GM19372 (cell line): ENCODE results near the gene PDE1A.
"Not testable (repeated sequence)": the region's sequence is repeated elsewhere in the genome, so short reads cannot be mapped to it uniquely, and the experiment has no call there.

Experiments used
- ATAC-seq: cut with Tn5 transposase; IDR thresholded peaks from one replicate; pipeline ENCODE4 v1.9.1; 2021; ENCODE audit warnings: mild to moderate bottlenecking, low read depth, moderate library complexity; ENCODE audit not compliant: unreplicated experiment

The PDE1A gene

DNA sequence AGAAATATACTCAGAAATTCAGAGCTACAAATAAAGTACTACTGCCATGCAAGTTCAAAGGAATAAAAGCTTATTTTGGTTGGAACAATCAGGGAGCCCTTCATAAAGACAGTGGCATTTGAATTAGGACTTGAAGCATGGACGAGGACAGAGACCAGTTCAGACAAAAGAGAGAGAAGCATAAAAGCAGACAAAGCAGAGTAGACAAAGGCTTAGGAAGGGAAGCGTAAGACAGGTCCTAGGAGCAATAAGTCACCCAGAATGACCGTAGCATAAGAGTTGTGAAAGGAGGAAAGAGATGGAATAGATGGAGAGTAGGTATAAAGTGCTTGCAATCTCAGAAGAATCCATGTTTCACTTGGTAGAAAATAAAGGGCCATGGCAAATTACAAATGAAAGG is 14.0 kb downstream of the PDE1A start:
- no peak for ATAC-seq

DNA sequence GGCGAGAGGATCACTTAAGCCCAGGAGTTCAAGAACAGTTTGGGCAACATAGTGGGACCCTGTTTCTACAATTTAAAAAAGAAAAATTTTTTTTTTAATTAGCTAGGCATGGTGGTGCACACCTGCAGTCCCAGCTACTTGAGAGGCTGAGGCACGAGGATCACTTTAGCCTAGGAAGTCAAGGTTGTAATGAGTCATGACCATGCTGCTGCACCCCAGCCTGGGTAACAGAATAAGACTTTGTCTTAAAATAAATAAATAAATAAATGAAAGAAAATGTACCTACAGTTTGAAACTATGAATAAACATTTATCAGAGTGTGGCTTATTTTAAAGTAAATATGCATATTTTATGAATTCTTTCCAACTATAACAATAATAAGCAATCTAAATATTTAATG is 16.7 kb downstream of the PDE1A start:
- ATAC-seq, result no peak

DNA sequence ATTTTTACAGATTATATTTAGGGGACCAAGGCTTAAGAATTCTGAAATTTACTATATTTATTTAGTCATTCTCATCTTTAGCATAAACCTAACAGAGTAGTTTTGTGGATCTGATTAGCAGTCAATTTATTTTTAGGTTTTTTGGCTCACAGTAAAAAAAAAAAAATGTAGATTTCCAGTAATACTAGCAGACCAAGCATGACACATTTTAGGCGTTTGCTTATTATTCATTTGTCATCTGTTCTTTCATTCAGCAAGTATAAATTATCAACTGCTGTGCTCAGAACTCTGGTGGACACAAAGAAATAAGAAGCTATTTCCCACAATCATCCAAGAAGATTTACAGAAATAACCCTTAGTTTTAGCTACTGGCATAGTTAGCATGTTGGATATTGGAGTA is 20.6 kb downstream of the PDE1A start:
- ATAC-seq, result no peak

DNA sequence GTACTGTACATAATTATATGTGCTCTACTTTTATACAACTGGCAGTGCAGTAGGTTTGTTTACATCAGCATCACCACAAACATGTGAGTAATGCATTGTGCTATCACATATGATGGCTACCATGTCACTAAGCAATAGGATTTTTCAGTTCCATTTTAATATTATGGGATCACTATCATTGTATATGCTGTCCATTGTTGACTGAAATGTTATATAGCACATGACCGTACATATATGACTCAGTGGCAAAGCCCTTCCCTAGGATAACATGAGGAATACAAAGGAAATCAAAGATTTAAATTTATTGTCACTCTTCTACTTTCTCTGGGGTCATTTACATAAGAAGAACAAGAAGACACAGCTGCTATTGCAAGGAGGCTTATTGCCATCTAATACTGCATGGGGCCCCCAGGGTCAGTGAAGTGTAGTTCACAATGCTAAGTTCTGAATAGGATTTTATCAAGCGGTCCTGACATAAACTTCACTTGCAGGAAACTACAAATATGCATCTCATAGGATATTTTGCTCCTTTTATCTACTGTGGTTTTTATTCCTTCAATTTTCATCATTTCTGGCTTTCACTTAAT is 21.8 kb downstream of the PDE1A start:
- no peak for ATAC-seq

DNA sequence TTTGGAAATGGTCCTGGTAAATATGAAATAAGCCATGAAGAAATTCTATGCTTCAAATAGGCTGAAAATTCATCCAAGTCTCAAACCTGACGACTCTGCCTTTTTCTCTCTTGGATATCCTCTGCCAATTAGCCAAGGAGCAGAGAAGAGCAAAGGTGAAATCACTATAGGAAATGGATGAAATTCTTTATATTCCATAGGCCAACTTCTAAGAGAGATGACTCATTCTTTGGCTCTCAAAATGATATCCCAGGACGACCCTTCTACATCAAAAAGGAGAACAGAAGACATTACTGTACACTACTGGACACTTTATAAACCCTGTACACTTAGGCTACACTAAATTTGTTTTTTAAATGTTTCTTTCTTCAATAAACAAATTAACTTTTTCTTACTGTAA is 22.7 kb downstream of the PDE1A start:
- ATAC-seq, result no peak

DNA sequence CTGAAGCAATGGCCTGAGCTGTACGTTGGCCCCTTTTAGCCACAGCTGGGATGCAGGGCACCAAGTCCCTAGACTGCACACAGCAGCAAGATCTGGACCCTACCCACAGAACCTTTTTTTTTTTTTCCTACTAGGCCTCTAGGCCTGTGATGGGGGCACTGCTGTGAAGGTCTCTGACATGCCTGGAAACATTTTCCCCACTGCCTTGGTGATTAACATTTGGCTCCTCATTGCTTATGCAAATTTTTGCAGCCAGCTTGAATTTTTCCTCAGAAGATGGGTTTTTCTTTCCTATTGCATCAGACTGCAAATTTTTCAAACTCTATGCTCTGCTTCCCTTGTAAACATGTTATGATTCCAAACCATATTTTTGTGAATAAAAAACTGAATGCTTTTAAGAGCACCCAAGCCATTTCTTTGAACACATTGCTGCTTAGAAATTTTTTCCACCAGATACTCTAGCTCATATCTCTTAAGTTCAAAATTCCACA is 33.5 kb downstream of the PDE1A start:
- ATAC-seq, result no peak

DNA sequence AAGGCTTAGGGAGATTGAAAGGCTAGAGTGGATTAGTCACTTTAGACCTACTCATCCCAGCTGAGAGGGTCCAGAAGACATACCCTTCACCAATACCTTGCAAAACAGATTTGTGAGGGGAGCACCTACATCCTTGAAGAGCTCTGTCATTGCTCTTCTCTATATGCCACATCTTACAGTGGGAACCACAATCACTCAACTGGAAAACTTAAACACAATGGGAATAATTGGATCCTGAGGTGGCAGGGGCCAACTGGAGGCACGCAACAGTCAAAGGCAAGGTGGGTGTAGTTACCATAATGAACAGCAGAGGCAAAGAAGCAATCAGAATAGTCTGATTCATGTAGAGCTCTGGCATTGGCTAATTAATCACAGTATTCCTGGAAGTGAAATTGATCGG is 35.4 kb downstream of the PDE1A start:
- ATAC-seq, result no peak

DNA sequence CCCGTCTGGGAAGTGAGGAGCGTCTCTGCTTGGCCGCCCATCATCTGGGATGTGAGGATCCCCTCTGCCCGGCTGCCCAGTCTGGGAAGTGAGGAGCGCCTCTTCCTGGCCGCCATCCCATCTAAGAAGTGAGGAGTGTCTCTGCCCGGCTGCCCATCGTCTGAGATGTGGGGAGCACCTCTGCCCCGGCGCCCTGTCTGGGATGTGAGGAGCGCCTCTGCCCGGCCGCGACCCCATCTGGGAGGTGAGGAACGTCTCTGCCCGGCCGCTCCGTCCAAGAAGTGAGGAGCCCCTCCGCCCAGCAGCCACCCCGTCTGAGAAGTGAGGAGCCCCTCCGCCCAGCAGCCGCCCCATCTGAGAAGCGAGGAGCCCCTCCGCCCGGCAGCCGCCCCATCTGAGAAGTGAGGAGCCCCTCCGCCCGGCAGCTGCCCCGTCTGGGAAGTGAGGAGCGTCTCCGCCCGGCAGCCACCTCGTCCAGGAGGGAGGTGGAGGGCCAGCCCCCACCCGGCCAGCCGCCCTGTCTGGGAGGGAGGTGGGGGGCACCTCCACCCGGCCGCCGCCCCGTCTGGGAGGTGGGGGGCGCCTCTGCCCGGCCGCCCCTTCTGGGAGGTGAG is 40.5 kb downstream of the PDE1A start:
- not testable (repeated sequence) for ATAC-seq

DNA sequence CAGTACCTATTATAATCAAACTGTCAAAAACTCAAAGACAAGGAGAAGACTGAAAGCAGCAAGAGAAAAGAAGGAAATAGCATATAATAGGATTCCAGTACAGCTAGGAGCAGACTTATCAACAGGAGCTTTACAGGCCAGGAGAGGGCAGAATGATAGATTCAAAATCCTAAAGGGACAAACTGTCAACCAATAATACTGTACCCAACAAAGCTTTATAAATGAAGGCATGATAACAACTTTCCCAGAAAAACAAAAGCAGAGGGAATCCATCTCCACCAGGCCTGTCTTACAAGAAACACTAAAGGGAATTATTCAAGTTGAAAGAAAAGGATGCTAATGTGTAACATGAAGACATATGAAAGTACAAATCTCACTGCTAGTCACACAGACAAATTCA is 42.0 kb downstream of the PDE1A start:
- no peak for ATAC-seq

DNA sequence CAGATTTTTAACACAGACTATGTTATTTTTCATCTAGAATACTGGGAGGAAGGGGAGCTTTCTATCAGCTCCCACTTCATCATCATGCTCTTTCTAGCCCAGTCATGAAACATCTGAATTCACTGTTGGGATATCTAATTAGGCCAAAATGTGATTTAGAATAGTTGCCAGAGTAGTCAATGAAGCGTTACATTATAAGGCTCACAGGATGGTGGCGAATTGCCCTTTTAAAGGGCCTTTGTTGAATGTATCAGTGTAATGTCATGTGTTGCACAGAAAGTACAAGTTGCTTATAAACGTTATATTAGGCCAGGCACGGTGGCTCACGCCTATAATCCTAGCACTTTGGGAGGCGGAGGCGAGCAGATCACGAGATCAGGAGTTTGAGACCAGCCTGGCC is 45.6 kb downstream of the PDE1A start:
- no peak for ATAC-seq

DNA sequence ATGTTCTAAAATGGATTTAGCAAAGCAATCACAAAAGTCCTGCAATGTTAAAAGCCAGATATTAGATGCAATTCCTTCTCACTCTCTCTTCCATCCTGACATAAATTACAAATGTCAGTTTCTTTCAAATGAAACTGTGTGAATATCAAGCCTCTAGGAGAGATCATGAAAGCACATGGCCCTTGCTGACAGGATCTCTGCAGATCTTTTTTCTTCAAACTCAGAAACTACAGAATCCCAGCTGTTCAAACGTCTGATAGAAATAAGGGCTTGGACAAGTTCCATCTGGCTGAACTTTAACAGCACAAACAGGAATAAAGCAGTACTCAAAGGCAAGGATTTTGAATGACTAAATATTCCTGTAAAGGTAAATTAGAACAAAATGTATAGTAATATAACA is 47.6 kb downstream of the PDE1A start:
- no peak for ATAC-seq

DNA sequence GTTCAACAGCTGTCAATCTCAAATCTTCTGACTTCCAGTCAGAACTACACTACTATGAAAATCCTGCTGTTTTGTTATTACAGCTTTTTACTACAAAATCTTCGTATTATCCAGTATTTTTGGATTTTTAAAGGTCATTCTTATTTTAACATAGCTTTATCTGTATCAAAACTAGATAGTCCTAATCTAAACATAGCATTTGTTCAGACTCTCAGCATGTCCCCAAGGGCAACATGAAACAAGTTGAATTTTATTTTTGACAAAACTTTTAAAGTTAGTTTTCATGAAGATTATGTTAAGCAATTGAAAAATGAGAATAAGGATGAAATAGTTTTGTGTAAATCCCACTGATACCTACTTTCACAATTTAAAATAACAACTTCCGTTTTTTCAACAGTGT is 48.1 kb downstream of the PDE1A start:
- ATAC-seq, result no peak

DNA sequence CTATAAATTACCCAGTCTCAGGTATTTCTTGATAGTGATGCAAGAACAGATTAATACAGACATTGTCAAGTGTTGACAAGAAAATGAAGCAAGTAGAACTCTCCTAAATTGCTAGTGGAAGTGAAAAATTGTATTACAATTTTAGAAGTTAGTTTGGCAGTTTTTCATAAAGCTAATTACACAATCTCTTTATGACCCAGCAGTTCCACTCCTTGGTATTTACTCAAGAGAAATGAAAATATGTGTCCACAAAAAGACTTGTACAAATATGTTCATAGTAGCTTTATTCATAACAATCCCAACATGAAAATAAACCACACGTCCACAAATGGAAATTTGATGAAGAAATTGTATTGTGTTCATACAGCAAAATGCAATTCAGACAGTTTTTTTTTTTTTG is 49.4 kb downstream of the PDE1A start:
- ATAC-seq, result no peak

DNA sequence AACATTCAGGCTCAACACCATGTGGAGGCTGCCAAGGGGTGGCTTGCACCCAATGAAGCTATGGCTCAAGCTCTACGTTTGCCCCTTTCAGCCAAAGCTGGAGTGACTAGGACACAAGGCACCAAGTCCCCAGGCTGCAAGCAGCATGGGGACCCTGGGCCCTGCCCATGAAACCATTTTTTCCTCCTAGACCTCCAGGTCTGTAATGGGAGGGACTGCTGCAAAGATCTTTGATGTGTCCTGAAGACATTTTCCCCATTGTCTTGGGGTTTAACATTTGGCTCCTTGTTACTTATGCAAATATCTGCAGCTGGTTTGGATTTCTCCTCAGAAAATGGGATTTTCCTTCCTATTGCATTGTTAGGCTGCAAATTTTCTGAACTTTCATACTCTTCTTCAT is 51.0 kb downstream of the PDE1A start:
- no peak for ATAC-seq

DNA sequence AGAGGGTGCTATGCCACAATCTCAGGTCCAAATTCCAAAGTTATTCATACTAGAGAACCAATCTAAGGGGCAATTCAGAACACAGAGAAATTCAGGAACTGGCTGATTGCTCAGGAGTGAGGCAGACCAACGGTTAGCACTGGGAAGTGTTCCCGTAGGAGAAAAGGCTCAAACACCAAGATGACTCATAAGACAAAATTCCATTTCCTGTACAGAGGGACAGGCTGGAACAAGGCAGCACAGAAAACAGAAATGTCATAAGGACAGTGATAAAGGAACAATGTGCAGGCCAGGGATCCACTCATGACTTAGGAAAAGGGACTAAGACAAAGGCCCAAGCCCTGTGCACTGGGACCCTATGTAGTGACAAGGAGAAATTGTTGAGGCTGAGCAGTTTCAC is 54.2 kb downstream of the PDE1A start:
- ATAC-seq, result no peak

DNA sequence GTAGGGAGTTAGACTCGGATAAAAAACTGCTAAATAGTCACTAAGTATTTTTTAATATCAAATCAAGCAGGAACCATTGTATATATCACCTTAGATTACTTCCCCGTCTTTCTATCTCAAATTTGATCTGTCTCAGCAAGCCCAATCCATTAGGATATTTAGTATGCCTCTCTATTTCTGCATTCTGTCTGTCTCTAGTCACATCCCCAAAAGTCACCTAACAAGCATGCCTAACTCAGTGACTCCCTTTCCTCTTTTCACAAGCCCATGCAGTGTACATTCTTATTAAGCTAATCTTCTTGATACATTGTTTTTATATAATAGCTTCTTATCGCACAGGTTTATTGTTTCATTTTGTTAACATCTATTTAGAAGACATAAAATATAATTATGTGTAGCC is 57.8 kb downstream of the PDE1A start:
- ATAC-seq, result no peak

DNA sequence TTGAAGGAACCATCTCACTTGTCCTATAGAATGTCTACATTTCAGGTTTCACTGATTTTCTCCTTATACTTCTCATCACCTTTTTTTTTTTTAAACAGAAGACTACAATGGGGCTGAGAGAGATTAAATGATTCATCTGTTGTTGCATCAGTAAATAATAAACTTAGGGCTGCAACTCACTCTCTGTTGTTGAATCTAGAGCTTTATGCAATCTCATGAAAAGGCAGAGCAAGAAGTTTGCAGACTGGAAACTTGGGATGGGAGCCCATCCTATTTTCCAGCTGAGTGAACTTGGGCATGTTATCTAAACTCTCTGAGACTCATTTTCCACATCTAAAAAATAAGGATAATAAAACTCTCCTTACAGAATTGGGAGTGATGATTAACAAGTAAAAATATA is 58.4 kb downstream of the PDE1A start:
- no peak for ATAC-seq

DNA sequence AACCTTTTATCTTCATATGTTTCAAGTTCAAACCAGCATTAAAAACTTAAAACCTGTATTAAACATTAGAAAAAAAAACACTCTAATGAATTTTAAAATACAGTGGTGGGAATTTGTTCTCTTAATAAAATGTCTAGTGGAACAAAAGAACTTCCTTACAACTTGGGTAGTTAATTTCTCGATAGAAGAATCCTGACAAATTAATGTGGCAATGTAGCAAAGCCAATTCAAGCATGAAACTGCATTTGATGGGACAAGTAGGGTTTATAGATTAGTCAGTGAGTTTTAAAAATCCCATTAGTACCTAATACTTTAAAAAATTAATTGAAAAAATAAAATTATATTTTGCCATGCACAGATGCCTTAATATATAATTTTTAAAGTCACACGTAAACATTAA is 59.4 kb downstream of the PDE1A start:
- ATAC-seq, result no peak

DNA sequence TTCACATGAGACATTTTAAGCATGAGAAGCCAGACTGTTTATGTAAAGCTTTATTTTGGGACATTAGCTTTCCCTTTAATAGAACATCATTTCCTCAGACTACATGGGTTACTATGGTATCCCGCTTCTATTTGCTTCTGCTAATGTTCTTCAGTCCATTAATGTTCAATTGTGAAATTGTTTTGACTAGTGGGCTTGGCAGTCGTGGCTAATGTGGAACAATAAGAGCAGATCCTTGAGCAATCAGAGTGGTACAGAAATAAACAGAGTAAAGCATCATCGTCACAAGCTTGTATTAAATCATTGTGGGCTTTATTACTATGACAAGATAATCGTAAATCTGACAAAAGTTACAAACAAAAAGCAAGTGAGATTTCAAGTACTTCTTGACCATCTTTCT is 60.2 kb downstream of the PDE1A start:
- no peak for ATAC-seq

DNA sequence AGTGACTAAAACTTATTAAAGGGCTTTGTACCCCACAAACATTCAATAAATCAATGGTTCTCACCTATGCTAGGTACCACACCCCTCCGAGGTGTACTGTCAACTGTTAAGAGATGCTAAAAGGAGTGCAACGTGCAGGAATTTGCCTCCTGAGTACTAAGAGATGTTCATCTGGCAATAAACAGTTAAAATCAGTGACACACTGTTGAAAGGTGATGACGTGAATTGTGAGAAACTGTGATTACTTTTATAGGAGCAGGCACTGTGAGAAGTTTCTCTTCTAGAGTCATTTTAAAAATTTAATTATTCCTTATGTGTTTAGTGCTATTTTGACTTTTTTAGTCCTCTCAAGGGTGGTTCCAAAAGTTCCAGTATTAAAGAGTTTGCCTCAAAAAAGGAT is 61.0 kb downstream of the PDE1A start:
- no peak for ATAC-seq

DNA sequence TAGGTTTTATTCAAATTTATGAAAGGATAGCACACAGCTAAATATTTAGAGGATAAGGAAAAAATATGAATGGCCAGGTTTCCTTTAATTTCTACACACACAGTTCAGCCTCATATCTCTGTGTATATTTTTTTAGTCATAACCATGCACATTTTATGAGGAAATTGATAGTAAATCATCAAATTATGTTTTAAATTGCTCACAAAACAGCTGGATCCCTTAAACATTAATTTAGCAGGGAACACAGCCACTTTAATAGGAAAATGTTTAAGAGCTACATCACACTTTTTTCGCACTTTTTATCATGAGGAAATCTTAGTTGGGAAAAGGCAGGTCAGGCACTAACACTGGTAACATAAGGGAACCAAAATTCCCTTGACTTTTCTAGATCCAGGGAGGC is 65.4 kb downstream of the PDE1A start:
- ATAC-seq, result no peak

DNA sequence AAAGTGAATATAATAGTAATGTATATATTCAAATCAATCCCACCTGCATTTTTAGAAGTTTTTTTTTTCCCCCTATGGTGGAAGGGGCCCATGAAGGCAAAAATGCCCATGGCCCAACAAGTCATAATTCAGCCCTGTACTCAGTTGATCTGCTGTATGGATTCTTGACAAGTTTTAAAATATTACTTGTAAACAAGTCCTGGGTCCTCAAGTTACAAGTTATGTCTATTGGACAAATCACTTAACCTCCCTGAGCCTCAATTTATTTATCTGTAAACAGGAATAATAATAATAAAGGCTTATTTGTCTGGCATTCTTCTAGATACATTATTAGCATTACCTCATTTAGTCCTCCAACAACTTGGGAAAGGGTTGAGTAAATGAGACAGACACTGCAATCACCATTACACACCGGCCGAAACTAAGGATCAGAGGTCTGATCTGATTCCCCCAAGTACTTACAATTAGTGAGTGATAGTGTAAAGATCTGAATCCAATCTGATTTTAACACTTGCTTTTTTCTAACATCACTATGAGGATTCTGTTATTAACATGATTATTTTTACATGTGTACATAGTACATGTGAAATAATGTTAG is 66.1 kb downstream of the PDE1A start:
- no peak for ATAC-seq
